ENCODE data around the gene AMN. TPM values are rescaled to one million over a fixed set of nuclear protein-coding genes. Genes with fewer than 3 reads are reported as not detected.

AMN gene
- polyA plus RNA-seq, 1 donor from 2014 or later = 0.15 TPM

DNA sequence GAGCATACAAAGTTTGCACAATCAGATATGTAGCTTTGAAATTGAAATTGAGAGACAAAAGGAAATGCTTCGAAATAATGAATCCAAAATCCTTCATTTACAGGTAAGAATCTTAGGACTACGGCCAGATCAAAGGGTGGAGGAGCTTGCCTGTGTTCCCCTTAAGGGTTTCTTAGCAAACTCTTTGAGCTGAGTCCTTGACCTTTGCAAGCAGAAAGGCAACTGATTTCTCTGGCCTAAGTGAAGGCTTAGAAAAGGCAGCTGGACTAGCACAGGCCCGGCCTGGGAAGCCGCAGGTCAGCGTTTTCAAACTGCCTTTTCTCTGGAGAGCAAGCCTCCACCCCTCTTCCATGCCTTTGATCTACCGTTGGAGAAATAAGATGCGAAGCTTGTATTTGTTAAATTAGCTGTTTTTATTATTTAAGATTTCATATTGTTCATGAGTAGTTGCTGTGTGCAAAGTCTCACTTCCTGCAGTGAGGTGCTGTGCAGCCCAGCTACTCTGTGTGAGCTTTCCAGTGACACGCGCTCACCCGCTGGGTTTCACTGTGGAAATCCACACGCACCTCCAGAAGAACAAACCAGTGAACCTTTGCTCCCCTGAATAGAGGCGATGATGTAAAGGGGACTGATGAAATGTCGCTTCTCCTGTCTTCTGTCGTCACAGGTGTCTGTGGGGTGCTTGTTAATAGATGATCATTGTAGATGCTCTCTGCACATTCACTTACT is 25.0 kb upstream of the AMN start:
- Histone ChIP-seq H3K9me2 (ENCODE audit: insufficient read depth, low read length) (no peaks in the 10 kb centered on the region), H4K20me1 (ENCODE audit: insufficient read depth) (no peaks in the 10 kb centered on the region), H2AFZ (ENCODE audit: low read depth, low read length) (no peak overlapping the region), H3K4me2 (ENCODE audit: low read length) (no peak overlapping the region), H3K27ac (ENCODE audit: low read length) (no peak overlapping the region), H3K4me3 (ENCODE audit: low read length) (no peak overlapping the region), H3K36me3 (ENCODE audit: insufficient read depth, low read length) (no peaks in the 10 kb centered on the region), H3K9ac (ENCODE audit: low read length) (no peak overlapping the region), H3K27me3 (ENCODE audit: insufficient read depth, low read depth, low read length) (no peaks in the 10 kb centered on the region), H3K79me2 (replicated peaks; ENCODE audit: insufficient read depth, low read length) (no peaks in the 10 kb centered on the region), H3F3A (ENCODE audit: insufficient read depth, low read length, poor library complexity, severe bottlenecking) (no peaks in the 10 kb centered on the region), H3K9me3 (ENCODE audit: low read length) (no peaks in the 10 kb centered on the region)
- TF ChIP-seq RAD21 (conservative IDR thresholded peaks at IDR 0.05) = no peak
- no peak for TF ChIP-seq MXI1 (conservative IDR thresholded peaks at IDR 0.05; ENCODE audit: poor library complexity, severe bottlenecking)
- no peak for TF ChIP-seq SMC3 (conservative IDR thresholded peaks at IDR 0.05; ENCODE audit: poor library complexity)
- no peak for TF ChIP-seq TAF1 (IDR thresholded peaks at IDR 0.05; ENCODE audit: low read depth)
- no peak for TF ChIP-seq EP300 (conservative IDR thresholded peaks at IDR 0.05; ENCODE audit: poor library complexity, severe bottlenecking)
- no peak for TF ChIP-seq EZH2 (IDR thresholded peaks at IDR 0.05; ENCODE audit: borderline replicate concordance, insufficient read depth, low read length, poor library complexity, severe bottlenecking)
- TF ChIP-seq, protein P1, sequence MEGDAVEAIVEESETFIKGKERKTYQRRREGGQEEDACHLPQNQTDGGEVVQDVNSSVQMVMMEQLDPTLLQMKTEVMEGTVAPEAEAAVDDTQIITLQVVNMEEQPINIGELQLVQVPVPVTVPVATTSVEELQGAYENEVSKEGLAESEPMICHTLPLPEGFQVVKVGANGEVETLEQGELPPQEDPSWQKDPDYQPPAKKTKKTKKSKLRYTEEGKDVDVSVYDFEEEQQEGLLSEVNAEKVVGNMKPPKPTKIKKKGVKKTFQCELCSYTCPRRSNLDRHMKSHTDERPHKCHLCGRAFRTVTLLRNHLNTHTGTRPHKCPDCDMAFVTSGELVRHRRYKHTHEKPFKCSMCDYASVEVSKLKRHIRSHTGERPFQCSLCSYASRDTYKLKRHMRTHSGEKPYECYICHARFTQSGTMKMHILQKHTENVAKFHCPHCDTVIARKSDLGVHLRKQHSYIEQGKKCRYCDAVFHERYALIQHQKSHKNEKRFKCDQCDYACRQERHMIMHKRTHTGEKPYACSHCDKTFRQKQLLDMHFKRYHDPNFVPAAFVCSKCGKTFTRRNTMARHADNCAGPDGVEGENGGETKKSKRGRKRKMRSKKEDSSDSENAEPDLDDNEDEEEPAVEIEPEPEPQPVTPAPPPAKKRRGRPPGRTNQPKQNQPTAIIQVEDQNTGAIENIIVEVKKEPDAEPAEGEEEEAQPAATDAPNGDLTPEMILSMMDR (IDR thresholded peaks at IDR 0.05; ENCODE audit: poor library complexity, severe bottlenecking) = no peak
- TF ChIP-seq, protein P2, sequence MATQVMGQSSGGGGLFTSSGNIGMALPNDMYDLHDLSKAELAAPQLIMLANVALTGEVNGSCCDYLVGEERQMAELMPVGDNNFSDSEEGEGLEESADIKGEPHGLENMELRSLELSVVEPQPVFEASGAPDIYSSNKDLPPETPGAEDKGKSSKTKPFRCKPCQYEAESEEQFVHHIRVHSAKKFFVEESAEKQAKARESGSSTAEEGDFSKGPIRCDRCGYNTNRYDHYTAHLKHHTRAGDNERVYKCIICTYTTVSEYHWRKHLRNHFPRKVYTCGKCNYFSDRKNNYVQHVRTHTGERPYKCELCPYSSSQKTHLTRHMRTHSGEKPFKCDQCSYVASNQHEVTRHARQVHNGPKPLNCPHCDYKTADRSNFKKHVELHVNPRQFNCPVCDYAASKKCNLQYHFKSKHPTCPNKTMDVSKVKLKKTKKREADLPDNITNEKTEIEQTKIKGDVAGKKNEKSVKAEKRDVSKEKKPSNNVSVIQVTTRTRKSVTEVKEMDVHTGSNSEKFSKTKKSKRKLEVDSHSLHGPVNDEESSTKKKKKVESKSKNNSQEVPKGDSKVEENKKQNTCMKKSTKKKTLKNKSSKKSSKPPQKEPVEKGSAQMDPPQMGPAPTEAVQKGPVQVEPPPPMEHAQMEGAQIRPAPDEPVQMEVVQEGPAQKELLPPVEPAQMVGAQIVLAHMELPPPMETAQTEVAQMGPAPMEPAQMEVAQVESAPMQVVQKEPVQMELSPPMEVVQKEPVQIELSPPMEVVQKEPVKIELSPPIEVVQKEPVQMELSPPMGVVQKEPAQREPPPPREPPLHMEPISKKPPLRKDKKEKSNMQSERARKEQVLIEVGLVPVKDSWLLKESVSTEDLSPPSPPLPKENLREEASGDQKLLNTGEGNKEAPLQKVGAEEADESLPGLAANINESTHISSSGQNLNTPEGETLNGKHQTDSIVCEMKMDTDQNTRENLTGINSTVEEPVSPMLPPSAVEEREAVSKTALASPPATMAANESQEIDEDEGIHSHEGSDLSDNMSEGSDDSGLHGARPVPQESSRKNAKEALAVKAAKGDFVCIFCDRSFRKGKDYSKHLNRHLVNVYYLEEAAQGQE (IDR thresholded peaks at IDR 0.05; ENCODE audit: borderline replicate concordance) = no peak
- no peak for TF ChIP-seq POLR2AphosphoS5 (IDR thresholded peaks at IDR 0.05)

DNA sequence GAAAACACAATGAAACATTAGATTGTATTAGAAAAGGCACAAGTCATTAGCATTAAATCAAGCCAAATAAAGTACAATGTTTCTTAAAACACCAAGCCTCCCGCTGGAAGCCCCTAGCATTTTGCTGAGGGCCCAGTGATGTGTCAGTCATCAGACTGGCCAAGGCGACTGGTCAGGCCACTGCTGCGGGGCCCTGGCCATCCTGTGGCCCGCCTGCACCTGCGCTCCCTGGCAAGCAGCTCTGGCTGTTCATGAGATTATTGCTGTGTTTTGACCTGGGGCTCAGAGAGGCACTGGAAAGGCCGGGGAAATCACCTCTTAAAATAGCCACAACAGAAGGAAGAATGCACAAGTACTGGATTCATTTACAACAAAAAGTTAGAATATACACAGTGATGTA is 24.2 kb upstream of the AMN start:
- no peak overlapping the region for H3K4me3 ChIP-seq (ENCODE audit: low read length)
- no peaks in the 10 kb centered on the region for H3K27me3 ChIP-seq (ENCODE audit: insufficient read depth, low read depth, low read length)
- no peaks in the 10 kb centered on the region for H3K9me2 ChIP-seq (ENCODE audit: insufficient read depth, low read length)
- no peak overlapping the region for H3K4me2 ChIP-seq (ENCODE audit: low read length)
- no peak overlapping the region for H3K9ac ChIP-seq (ENCODE audit: low read length)
- H3K9me3 ChIP-seq (ENCODE audit: low read length) = no peaks in the 10 kb centered on the region
- H4K20me1 ChIP-seq (ENCODE audit: insufficient read depth) = no peaks in the 10 kb centered on the region
- H3F3A ChIP-seq (ENCODE audit: insufficient read depth, low read length, poor library complexity, severe bottlenecking) = no peaks in the 10 kb centered on the region
- TF ChIP-seq EZH2 (IDR thresholded peaks at IDR 0.05; ENCODE audit: borderline replicate concordance, insufficient read depth, low read length, poor library complexity, severe bottlenecking) (no peak), SMC3 (conservative IDR thresholded peaks at IDR 0.05; ENCODE audit: poor library complexity) (no peak), POLR2AphosphoS5 (IDR thresholded peaks at IDR 0.05) (no peak), MXI1 (conservative IDR thresholded peaks at IDR 0.05; ENCODE audit: poor library complexity, severe bottlenecking) (no peak), TAF1 (IDR thresholded peaks at IDR 0.05; ENCODE audit: low read depth) (no peak), EP300 (conservative IDR thresholded peaks at IDR 0.05; ENCODE audit: poor library complexity, severe bottlenecking) (no peak), RAD21 (conservative IDR thresholded peaks at IDR 0.05) (no peak)
- TF ChIP-seq, protein P1 (IDR thresholded peaks at IDR 0.05; ENCODE audit: poor library complexity, severe bottlenecking) = no peak
- TF ChIP-seq, protein P2 (IDR thresholded peaks at IDR 0.05; ENCODE audit: borderline replicate concordance) = no peak
- H2AFZ ChIP-seq (ENCODE audit: low read depth, low read length) = no peak overlapping the region
- H3K36me3 ChIP-seq (ENCODE audit: insufficient read depth, low read length) = no peaks in the 10 kb centered on the region
- H3K79me2 ChIP-seq (replicated peaks; ENCODE audit: insufficient read depth, low read length) = no peaks in the 10 kb centered on the region
- no peak overlapping the region for H3K27ac ChIP-seq (ENCODE audit: low read length)
